ENCODE measurements around the gene PTGR2.
"Not testable (repeated sequence)": the region's sequence is repeated elsewhere in the genome, so short reads cannot be mapped to it uniquely, and the experiment has no call there.

Gene PTGR2

GRCh38 chr14:73865534-73866113, 14.0 kb downstream of the PTGR2 start:
- no peak for ATAC-seq
- TF ChIP-seq, protein P1, sequence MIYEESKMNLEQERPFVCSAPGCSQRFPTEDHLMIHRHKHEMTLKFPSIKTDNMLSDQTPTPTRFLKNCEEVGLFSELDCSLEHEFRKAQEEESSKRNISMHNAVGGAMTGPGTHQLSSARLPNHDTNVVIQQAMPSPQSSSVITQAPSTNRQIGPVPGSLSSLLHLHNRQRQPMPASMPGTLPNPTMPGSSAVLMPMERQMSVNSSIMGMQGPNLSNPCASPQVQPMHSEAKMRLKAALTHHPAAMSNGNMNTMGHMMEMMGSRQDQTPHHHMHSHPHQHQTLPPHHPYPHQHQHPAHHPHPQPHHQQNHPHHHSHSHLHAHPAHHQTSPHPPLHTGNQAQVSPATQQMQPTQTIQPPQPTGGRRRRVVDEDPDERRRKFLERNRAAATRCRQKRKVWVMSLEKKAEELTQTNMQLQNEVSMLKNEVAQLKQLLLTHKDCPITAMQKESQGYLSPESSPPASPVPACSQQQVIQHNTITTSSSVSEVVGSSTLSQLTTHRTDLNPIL (CRISPR knock-in tag; IDR thresholded peaks at IDR 0.05; ENCODE audit: low read depth) = no peak
- TF ChIP-seq CSRNP3 (CRISPR knock-in tag; IDR thresholded peaks at IDR 0.05) (no peak), GLIS3 (CRISPR knock-in tag; IDR thresholded peaks at IDR 0.05) (no peak), ISL1 (CRISPR knock-in tag; IDR thresholded peaks at IDR 0.05) (no peak), RARB (CRISPR knock-in tag; IDR thresholded peaks at IDR 0.05) (no peak), BACH2 (CRISPR knock-in tag; IDR thresholded peaks at IDR 0.05; ENCODE audit: borderline replicate concordance) (no peak), ZC3H10 (CRISPR knock-in tag; IDR thresholded peaks at IDR 0.05) (no peak), PPARA (CRISPR knock-in tag; IDR thresholded peaks at IDR 0.05; ENCODE audit: borderline replicate concordance) (no peak), TOX (CRISPR knock-in tag; IDR thresholded peaks at IDR 0.05; ENCODE audit: borderline replicate concordance) (no peak), ZFP3 (CRISPR knock-in tag; IDR thresholded peaks at IDR 0.05) (no peak), ZFP30 (CRISPR knock-in tag; IDR thresholded peaks at IDR 0.05) (no peak), ARNTL (CRISPR knock-in tag; IDR thresholded peaks at IDR 0.05; ENCODE audit: borderline replicate concordance, low read depth) (no peak), ZNF8 (CRISPR knock-in tag; IDR thresholded peaks at IDR 0.05) (no peak)

DNA sequence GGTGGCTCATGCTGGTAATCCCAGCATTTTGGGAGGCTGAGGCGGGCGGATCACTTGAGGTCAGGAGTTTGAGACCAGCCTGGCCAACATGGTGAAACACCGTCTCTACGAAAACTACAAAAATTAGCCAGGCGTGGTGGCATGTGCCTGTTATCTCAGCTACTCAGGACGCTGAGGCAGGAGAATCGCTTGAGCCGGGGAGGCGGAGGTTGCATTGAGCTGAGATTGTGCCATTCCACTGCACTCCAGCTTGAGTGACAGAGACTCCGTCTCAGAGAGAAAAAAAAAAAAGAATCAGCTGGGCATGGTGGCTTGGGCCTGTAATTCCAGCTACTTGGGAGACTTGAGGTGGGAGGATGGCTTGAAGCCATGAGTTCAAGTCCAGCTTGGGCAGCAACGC, 18.1 kb downstream of the PTGR2 start:
- ATAC-seq = not testable (repeated sequence)

GRCh38 chr14:73870525-73871235, 19.0 kb downstream of the PTGR2 start:
- no peak for ATAC-seq

DNA sequence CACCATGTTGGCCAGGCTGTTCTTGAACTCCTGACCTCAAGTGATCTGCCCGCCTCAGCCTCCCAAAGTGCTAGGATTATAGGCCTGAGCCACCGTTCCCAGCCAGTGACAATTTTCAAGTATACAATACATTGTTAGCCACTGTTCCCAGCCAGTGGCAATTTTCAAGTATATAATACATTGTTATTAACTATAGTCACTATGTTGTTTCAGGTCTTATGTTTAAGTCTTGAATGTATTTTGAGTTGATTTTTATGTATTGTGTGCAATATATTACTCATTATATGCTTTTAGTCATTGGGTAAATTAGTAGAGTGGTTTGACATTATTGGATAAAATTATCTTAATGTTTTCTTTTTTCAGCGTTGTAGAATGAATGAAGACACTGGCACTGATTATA, 22.0 kb downstream of the PTGR2 start:
- ATAC-seq = no peak
- no peak for TF ChIP-seq PPARA (CRISPR knock-in tag; IDR thresholded peaks at IDR 0.05; ENCODE audit: borderline replicate concordance)
- TF ChIP-seq RARB (CRISPR knock-in tag; IDR thresholded peaks at IDR 0.05) = no peak
- no peak for TF ChIP-seq ZNF70 (CRISPR knock-in tag; IDR thresholded peaks at IDR 0.05)
- no peak for TF ChIP-seq CSDC2 (CRISPR knock-in tag; IDR thresholded peaks at IDR 0.05)
- TF ChIP-seq TCF4 (CRISPR knock-in tag; IDR thresholded peaks at IDR 0.05; ENCODE audit: borderline replicate concordance) = no peak
- TF ChIP-seq CSRNP3 (CRISPR knock-in tag; IDR thresholded peaks at IDR 0.05) = no peak
- no peak for TF ChIP-seq ESRRG (CRISPR knock-in tag; IDR thresholded peaks at IDR 0.05)

More at GRCh38 chr14:73870525-73871235, 19.0 kb downstream of the PTGR2 start:
- TF ChIP-seq ARNTL (CRISPR knock-in tag; IDR thresholded peaks at IDR 0.05; ENCODE audit: borderline replicate concordance, low read depth) (no peak), ZFP3 (CRISPR knock-in tag; IDR thresholded peaks at IDR 0.05) (no peak), RARB (CRISPR knock-in tag; IDR thresholded peaks at IDR 0.05) (no peak)

DNA sequence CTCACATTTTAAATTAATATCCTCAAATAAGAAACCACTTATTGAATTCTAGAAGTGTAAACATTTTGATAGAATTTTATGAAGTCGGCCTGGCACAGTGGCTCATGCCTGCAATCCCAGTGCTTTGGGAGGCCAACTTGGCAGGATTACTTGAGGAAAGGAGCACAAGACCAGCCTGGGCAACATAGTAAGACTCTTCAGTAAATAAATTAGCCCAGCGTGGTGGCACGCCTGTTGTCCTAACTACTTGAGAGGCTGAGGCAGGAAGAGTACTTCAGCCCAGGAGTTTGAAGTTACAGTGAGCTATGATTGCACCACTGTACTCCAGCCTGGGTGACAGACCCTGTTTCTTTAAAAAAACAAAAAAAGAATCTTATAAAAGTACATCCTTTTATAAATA, 26.2 kb downstream of the PTGR2 start:
- no peak for ATAC-seq
- no peak for TF ChIP-seq ARNTL (CRISPR knock-in tag; IDR thresholded peaks at IDR 0.05; ENCODE audit: borderline replicate concordance, low read depth)
- TF ChIP-seq OSR1 (CRISPR knock-in tag; IDR thresholded peaks at IDR 0.05) = no peak
- TF ChIP-seq BACH2 (CRISPR knock-in tag; IDR thresholded peaks at IDR 0.05; ENCODE audit: borderline replicate concordance) = no peak
- no peak for TF ChIP-seq ZC3H10 (CRISPR knock-in tag; IDR thresholded peaks at IDR 0.05)
- TF ChIP-seq, protein P2, sequence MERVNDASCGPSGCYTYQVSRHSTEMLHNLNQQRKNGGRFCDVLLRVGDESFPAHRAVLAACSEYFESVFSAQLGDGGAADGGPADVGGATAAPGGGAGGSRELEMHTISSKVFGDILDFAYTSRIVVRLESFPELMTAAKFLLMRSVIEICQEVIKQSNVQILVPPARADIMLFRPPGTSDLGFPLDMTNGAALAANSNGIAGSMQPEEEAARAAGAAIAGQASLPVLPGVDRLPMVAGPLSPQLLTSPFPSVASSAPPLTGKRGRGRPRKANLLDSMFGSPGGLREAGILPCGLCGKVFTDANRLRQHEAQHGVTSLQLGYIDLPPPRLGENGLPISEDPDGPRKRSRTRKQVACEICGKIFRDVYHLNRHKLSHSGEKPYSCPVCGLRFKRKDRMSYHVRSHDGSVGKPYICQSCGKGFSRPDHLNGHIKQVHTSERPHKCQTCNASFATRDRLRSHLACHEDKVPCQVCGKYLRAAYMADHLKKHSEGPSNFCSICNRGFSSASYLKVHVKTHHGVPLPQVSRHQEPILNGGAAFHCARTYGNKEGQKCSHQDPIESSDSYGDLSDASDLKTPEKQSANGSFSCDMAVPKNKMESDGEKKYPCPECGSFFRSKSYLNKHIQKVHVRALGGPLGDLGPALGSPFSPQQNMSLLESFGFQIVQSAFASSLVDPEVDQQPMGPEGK (CRISPR knock-in tag; IDR thresholded peaks at IDR 0.05; ENCODE audit: borderline replicate concordance) = no peak
- TF ChIP-seq ZFP3 (CRISPR knock-in tag; IDR thresholded peaks at IDR 0.05) = no peak
- TF ChIP-seq CSDC2 (CRISPR knock-in tag; IDR thresholded peaks at IDR 0.05) = no peak
- TF ChIP-seq ZNF8 (CRISPR knock-in tag; IDR thresholded peaks at IDR 0.05) = no peak
- TF ChIP-seq POU6F1 (CRISPR knock-in tag; IDR thresholded peaks at IDR 0.05; ENCODE audit: borderline replicate concordance, low read depth) = no peak
- no peak for TF ChIP-seq ISL1 (CRISPR knock-in tag; IDR thresholded peaks at IDR 0.05)
- no peak for TF ChIP-seq RARB (CRISPR knock-in tag; IDR thresholded peaks at IDR 0.05)
- TF ChIP-seq, protein P1 (CRISPR knock-in tag; IDR thresholded peaks at IDR 0.05; ENCODE audit: low read depth) = no peak
- no peak for TF ChIP-seq SNAI2 (CRISPR knock-in tag; IDR thresholded peaks at IDR 0.05)
- TF ChIP-seq ZNF565 (CRISPR knock-in tag; conservative IDR thresholded peaks at IDR 0.05; ENCODE audit: low read depth) = no peak
- TF ChIP-seq GLIS3 (CRISPR knock-in tag; IDR thresholded peaks at IDR 0.05) = no peak
- TF ChIP-seq ZNF70 (CRISPR knock-in tag; IDR thresholded peaks at IDR 0.05) = no peak

Data from SK-N-SH treated with all-trans-retinoic acid at 6 μM for 48 hours (cell line).